HEK293 (cell line): ENCODE measurements around the gene LRRC23.

Source experiments
- GFI1B ChIP-seq: fragments of 450-650 bp; formaldehyde crosslinking; IDR thresholded peaks from 2 replicates; pipeline ENCODE4 v1.5.1; 2016; ENCODE audit warnings: missing biosample characterization, missing genetic modification characterization
- KLF16 ChIP-seq: fragments of 450-650 bp; formaldehyde crosslinking; IDR thresholded peaks from 2 replicates; pipeline ENCODE4 v1.5.1; 2017; ENCODE audit warnings: missing biosample characterization, missing genetic modification characterization
- KLF9 ChIP-seq: fragments of 450-650 bp; formaldehyde crosslinking; IDR thresholded peaks from 2 replicates; pipeline ENCODE4 v1.5.1; 2016; ENCODE audit warnings: missing biosample characterization, missing genetic modification characterization, low read depth
- MEIS1 ChIP-seq: sonication (generic); formaldehyde crosslinking; IDR thresholded peaks from 2 replicates; pipeline ENCODE4 v1.8.1; 2022; ENCODE audit warnings: missing genetic modification reagents, mild to moderate bottlenecking, borderline replicate concordance
- MYNN ChIP-seq: fragments of 450-650 bp; formaldehyde crosslinking; IDR thresholded peaks from 2 replicates; pipeline ENCODE4 v1.5.1; 2016; ENCODE audit warnings: missing biosample characterization, missing genetic modification characterization, borderline replicate concordance
- PATZ1 ChIP-seq: fragments of 450-650 bp; formaldehyde crosslinking; IDR thresholded peaks from 2 replicates; pipeline ENCODE4 v1.5.1; 2016; ENCODE audit warnings: missing biosample characterization, missing genetic modification characterization
- PRDM1 ChIP-seq: fragments of 450-650 bp; formaldehyde crosslinking; IDR thresholded peaks from 2 replicates; pipeline ENCODE4; 2016; ENCODE audit warnings: missing biosample characterization, missing genetic modification characterization
- REST ChIP-seq: fragments of 450-650 bp; formaldehyde crosslinking; IDR thresholded peaks from 2 replicates; pipeline ENCODE4 v1.5.1; 2016; ENCODE audit warnings: missing biosample characterization, missing genetic modification characterization
- SP7 ChIP-seq: fragments of 450-650 bp; formaldehyde crosslinking; IDR thresholded peaks from 2 replicates; pipeline ENCODE4 v1.5.1; 2016; ENCODE audit warnings: missing biosample characterization, missing genetic modification characterization
- ZBTB1 ChIP-seq: fragments of 450-650 bp; formaldehyde crosslinking; IDR thresholded peaks from 2 replicates; pipeline ENCODE4 v1.5.1; 2016; ENCODE audit warnings: missing biosample characterization, missing genetic modification characterization
- ZBTB49 ChIP-seq: fragments of 450-650 bp; formaldehyde crosslinking; IDR thresholded peaks from 2 replicates; pipeline ENCODE4 v1.5.1; 2016; ENCODE audit warnings: missing biosample characterization, missing genetic modification characterization, low read depth
- ZBTB6 ChIP-seq: fragments of 450-650 bp; formaldehyde crosslinking; IDR thresholded peaks from 2 replicates; pipeline ENCODE4 v1.5.1; 2017; ENCODE audit warnings: missing biosample characterization, missing genetic modification characterization
- ZNF202 ChIP-seq: fragments of 450-650 bp; formaldehyde crosslinking; IDR thresholded peaks from 2 replicates; pipeline ENCODE4 v1.5.1; 2016; ENCODE audit warnings: missing biosample characterization, missing genetic modification characterization, borderline replicate concordance
- ZNF214 ChIP-seq: fragments of 450-650 bp; formaldehyde crosslinking; IDR thresholded peaks from 2 replicates; pipeline ENCODE4 v1.5.1; 2017; ENCODE audit warnings: missing biosample characterization, mild to moderate bottlenecking, missing genetic modification characterization, borderline replicate concordance
- ZNF239 ChIP-seq: fragments of 450-650 bp; formaldehyde crosslinking; IDR thresholded peaks from 2 replicates; pipeline ENCODE4 v1.5.1; 2016; ENCODE audit warnings: missing biosample characterization, missing genetic modification characterization
- ZNF266 ChIP-seq: fragments of 450-650 bp; formaldehyde crosslinking; IDR thresholded peaks from 2 replicates; pipeline ENCODE4 v1.5.1; 2016; ENCODE audit warnings: missing biosample characterization, missing genetic modification characterization, low read depth
- ZNF513 ChIP-seq: fragments of 450-650 bp; IDR thresholded peaks from 2 replicates; pipeline ENCODE4 v1.5.1; 2018; ENCODE audit warnings: missing biosample characterization, missing genetic modification characterization
- ZNF530 ChIP-seq: fragments of 450-650 bp; formaldehyde crosslinking; IDR thresholded peaks from 2 replicates; pipeline ENCODE4 v1.5.1; 2016; ENCODE audit warnings: low read depth, missing biosample characterization, missing genetic modification characterization
- ZNF585B ChIP-seq: fragments of 450-650 bp; formaldehyde crosslinking; IDR thresholded peaks from 2 replicates; pipeline ENCODE4 v1.5.1; 2016; ENCODE audit warnings: missing biosample characterization, missing genetic modification characterization
- ZNF596 ChIP-seq: fragments of 450-650 bp; IDR thresholded peaks from 2 replicates; pipeline ENCODE4 v1.5.0; 2018; ENCODE audit warnings: missing biosample characterization, mild to moderate bottlenecking, missing genetic modification characterization, moderate library complexity
- ZNF664 ChIP-seq: fragments of 450-650 bp; formaldehyde crosslinking; IDR thresholded peaks from 2 replicates; pipeline ENCODE4 v1.5.1; 2016; ENCODE audit warnings: missing biosample characterization, missing genetic modification characterization
- ZNF670 ChIP-seq: fragments of 450-650 bp; formaldehyde crosslinking; IDR thresholded peaks from 2 replicates; pipeline ENCODE4 v1.5.1; 2016; ENCODE audit warnings: missing biosample characterization, missing genetic modification characterization, low read depth
- ZNF76 ChIP-seq: fragments of 450-650 bp; formaldehyde crosslinking; IDR thresholded peaks from 2 replicates; pipeline ENCODE4; 2016; ENCODE audit warnings: low read depth, missing biosample characterization, missing genetic modification characterization, borderline replicate concordance
- ZNF791 ChIP-seq: fragments of 450-650 bp; formaldehyde crosslinking; IDR thresholded peaks from 2 replicates; pipeline ENCODE4 v1.5.1; 2016; ENCODE audit warnings: missing biosample characterization, missing genetic modification characterization
- ZSCAN4 ChIP-seq: fragments of 450-650 bp; formaldehyde crosslinking; IDR thresholded peaks from 2 replicates; pipeline ENCODE4 v1.5.1; 2017; ENCODE audit warnings: missing biosample characterization, missing genetic modification characterization
- ZXDB ChIP-seq: fragments of 450-650 bp; formaldehyde crosslinking; IDR thresholded peaks from 2 replicates; pipeline ENCODE4 v1.5.1; 2016; ENCODE audit warnings: missing biosample characterization, missing genetic modification characterization

Gene LRRC23

GRCh38 chr12:6890789-6891645, 13.6 kb upstream of the LRRC23 start (continued):
- TF ChIP-seq ZSCAN4 (tag by site-specific recombination) (no peak), ZNF530 (no peak), MYNN (no peak), REST (tag by site-specific recombination) (no peak; the same call in 1 of the 2 replicates), MEIS1 (CRISPR knock-in tag) (no peak), PRDM1 (tag by site-specific recombination) (no peak), ZNF266 (tag by site-specific recombination) (no peak), ZNF596 (no peak), ZNF214 (no peak), KLF16 (tag by site-specific recombination) (peak; percentile 57; the same call in 1 of the 2 replicates), ZNF76 (tag by site-specific recombination) (peak; percentile 58; the same call in 1 of the 2 replicates), ZXDB (tag by site-specific recombination) (peak; percentile 38; the same call in 1 of the 2 replicates), ZNF670 (no peak), ZBTB49 (tag by site-specific recombination) (no peak), SP7 (tag by site-specific recombination) (peak; percentile 84), ZBTB1 (tag by site-specific recombination) (no peak), ZNF202 (tag by site-specific recombination) (no peak; the same call in 1 of the 2 replicates), ZNF513 (tag by site-specific recombination) (no peak), ZBTB6 (tag by site-specific recombination) (peak; percentile 70), ZNF585B (tag by site-specific recombination) (no peak), GFI1B (tag by site-specific recombination) (no peak), ZNF239 (tag by site-specific recombination) (no peak), PATZ1 (tag by site-specific recombination) (peak; percentile 76), KLF9 (tag by site-specific recombination) (peak; percentile 92), ZNF664 (tag by site-specific recombination) (no peak), ZNF791 (tag by site-specific recombination) (no peak)
